Stomach (tissue), 9 donors: Measurements from ENCODE around the gene SPRED3. TPM values are rescaled to one million over a fixed set of nuclear protein-coding genes. Genes with fewer than 3 reads are reported as not detected.

Experiments
- DNase-seq, 2 donors: peaks; one replicate each; pipeline versions ENCODE4 v3.0.0 to v3.0.0-alpha.2; 2013 to 2019
- H3K27ac ChIP-seq, 5 donors: fragments of 200-600 bp in 4 of 5; sonication (generic) in 4 of 5; one replicate each; pipeline ENCODE4 v1.5.1; 2013 to 2019; ENCODE audit warnings: mild to moderate bottlenecking in 1 of 5, moderate library complexity in 1 of 5
- H3K27me3 ChIP-seq, 3 donors: fragments of 200-600 bp; sonication (generic); one replicate each; pipeline ENCODE4 v1.5.1; 2017 to 2019; ENCODE audit warnings: mixed run types in 1 of 3
- H3K36me3 ChIP-seq, 4 donors: fragments of 200-600 bp; sonication (generic); 1 replicate in 3 of 4; 2 replicates in 1 of 4; pipeline ENCODE4 v1.5.1; 2016 to 2019
- H3K4me1 ChIP-seq, 4 donors: fragments of 200-600 bp; sonication (generic); one replicate each; pipeline ENCODE4 v1.5.1; 2016 to 2019
- H3K4me3 ChIP-seq, 4 donors: fragments of 200-600 bp; sonication (generic) in 3 of 4; one replicate each; pipeline ENCODE4 v1.5.1; 2016 to 2019; ENCODE audit warnings: mild to moderate bottlenecking in 1 of 4
- H3K9me3 ChIP-seq, 4 donors: fragments of 200-600 bp; sonication (generic); one replicate each; pipeline ENCODE4 v1.5.1; 2016 to 2019
- EP300 ChIP-seq: sonication (generic); formaldehyde crosslinking; IDR thresholded peaks from one replicate; pipeline ENCODE4 v1.6.1; 2017; ENCODE audit warnings: antibody characterized with exemption
- POLR2A ChIP-seq, 4 donors: fragments of 450-650 bp; IDR thresholded peaks; one replicate each; pipeline ENCODE4 v1.6.1; 2016; ENCODE audit warnings: antibody characterized with exemption in 4 of 4, control low read depth in 2 of 4, mild to moderate bottlenecking in 1 of 4, moderate library complexity in 1 of 4
- POLR2AphosphoS5 ChIP-seq, 3 donors: sonication (generic); formaldehyde crosslinking; IDR thresholded peaks; one replicate each; pipeline ENCODE4 v1.6.1; 2016; ENCODE audit warnings: antibody characterized with exemption in 3 of 3
- WGBS, 5 donors: extraction: QIAGEN DNeasy Blood & Tissue Kit in 3 of 5; methylation state at CpG; one replicate each; pipeline versions ENCODE4 v1.1.5 to v1.1.7; 2013 to 2018; 5-methylcytosine and 5-hydroxymethylcytosine counted together
- intact Hi-C: fragments of 100-400 bp; cut with DNase I; formaldehyde crosslinking; loops from one replicate; pipeline ENCODE4 v1.15.1; 2023; ENCODE audit warnings: low total_unique reads
- polyA plus RNA-seq, 3 donors: library from polyadenylated mRNA; stranded (reverse); fragments of 200-250 nt; gene quantifications; one replicate each; pipeline ENCODE4 v1.2.3, GENCODE V29; 2013
- total RNA-seq, 5 donors: library from RNA; depleted of rRNA; stranded (reverse); fragments of >200 nt; gene quantifications; one replicate each; pipeline versions ENCODE4 v1.1.0 to v1.2.3, GENCODE V29; 2014 to 2016
- TF ChIP-seq, protein P1 (sequence below), 7 experiments: fragments of 450-650 bp in 4 of 7; fragments of 200-600 bp in 3 of 7; sonication (generic) in 3 of 7; IDR thresholded peaks; one replicate each; pipeline ENCODE4 v1.5.1; 2016 to 2019; ENCODE audit warnings: antibody characterized with exemption in 7 of 7, control low read depth in 2 of 7, mild to moderate bottlenecking in 1 of 7
- donor health status: healthy with polysubstance abuse.
- donor health status: Bipolar disorder and iron deficiency.
- donor health status: healthy.

SPRED3 gene
- total and polyA plus RNA-seq, 8 donors: 0.12 to 3.6 (median 0.99) TPM; not detected in 4

DNA sequence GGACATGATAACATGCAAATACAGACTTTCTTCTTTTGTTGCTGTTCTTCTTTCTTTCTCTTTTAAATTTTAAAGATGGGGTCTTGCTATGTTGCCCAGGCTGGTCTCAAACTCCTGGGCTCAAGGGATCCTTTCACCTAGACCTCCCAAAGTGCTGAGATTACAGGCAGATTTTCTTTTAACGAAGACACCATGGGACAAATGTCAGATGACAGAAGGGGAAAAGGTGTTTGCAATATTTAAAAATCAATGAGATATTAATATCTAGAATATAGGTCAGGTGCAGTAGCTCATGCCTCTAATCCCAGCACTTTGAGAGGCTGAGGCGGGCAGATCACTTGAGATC lies 41.3 kb downstream of the SPRED3 start:
- 71 to 93% (median 84%) methylated on average over 2 of the region's 2 CpGs for WGBS, 5 donors
- Histone ChIP-seq H3K36me3 (no peaks in the 10 kb centered on the region), H3K4me3 (no peak overlapping the region), H3K27me3 (peaks cover 0 to 63% (median 29%) of the 10 kb centered on the region in 3 donors), H3K27ac (no peak overlapping the region), H3K4me1 (peaks cover 0 to 8% (median 3%) of the 10 kb centered on the region in 4 donors), H3K9me3 (no peaks in the 10 kb centered on the region)
- intact Hi-C loops: no loop called here
- DNase-seq: no peak
- TF ChIP-seq POLR2AphosphoS5 (IDR thresholded peaks at IDR 0.05): no peak
- TF ChIP-seq EP300: no peak
- no peak for TF ChIP-seq POLR2A (IDR thresholded peaks at IDR 0.05)
- TF ChIP-seq, protein P1, sequence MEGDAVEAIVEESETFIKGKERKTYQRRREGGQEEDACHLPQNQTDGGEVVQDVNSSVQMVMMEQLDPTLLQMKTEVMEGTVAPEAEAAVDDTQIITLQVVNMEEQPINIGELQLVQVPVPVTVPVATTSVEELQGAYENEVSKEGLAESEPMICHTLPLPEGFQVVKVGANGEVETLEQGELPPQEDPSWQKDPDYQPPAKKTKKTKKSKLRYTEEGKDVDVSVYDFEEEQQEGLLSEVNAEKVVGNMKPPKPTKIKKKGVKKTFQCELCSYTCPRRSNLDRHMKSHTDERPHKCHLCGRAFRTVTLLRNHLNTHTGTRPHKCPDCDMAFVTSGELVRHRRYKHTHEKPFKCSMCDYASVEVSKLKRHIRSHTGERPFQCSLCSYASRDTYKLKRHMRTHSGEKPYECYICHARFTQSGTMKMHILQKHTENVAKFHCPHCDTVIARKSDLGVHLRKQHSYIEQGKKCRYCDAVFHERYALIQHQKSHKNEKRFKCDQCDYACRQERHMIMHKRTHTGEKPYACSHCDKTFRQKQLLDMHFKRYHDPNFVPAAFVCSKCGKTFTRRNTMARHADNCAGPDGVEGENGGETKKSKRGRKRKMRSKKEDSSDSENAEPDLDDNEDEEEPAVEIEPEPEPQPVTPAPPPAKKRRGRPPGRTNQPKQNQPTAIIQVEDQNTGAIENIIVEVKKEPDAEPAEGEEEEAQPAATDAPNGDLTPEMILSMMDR (IDR thresholded peaks at IDR 0.05): no peak

DNA sequence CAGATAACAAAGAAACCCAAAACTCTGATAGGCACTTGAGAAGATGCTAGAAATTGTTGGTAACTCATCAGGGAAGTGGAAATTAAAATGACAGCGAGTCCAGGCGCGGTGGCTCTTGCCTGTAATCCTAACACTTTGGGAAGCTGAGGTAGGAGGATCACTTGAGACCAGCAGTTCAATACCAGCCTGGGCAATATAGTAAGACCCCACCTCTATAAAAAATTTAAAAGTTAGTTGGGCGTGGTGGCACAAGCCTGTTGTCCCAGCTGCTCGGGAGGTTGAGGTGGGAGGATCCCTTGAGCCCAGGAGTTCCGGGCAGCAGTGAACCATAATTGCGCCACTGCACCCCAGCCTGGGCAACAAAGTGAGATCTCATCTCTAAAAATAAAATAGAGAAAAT lies 42.4 kb downstream of the SPRED3 start:
- H3K4me1 ChIP-seq: peaks cover 0 to 8% (median 3%) of the 10 kb centered on the region in 4 donors
- no peaks in the 10 kb centered on the region for H3K9me3 ChIP-seq
- H3K27me3 ChIP-seq: peaks cover 0 to 63% (median 29%) of the 10 kb centered on the region in 3 donors
- H3K4me3 ChIP-seq: no peak overlapping the region
- WGBS, 5 donors: 77 to 82% (median 79%) methylated on average over 7 of the region's 7 CpGs
- TF ChIP-seq POLR2A (IDR thresholded peaks at IDR 0.05) (no peak), POLR2AphosphoS5 (IDR thresholded peaks at IDR 0.05) (no peak), EP300 (no peak)
- TF ChIP-seq, protein P1 (IDR thresholded peaks at IDR 0.05): no peak
- no peak overlapping the region for H3K27ac ChIP-seq
- intact Hi-C loops: no loop called here
- no peak for DNase-seq
- no peaks in the 10 kb centered on the region for H3K36me3 ChIP-seq

DNA sequence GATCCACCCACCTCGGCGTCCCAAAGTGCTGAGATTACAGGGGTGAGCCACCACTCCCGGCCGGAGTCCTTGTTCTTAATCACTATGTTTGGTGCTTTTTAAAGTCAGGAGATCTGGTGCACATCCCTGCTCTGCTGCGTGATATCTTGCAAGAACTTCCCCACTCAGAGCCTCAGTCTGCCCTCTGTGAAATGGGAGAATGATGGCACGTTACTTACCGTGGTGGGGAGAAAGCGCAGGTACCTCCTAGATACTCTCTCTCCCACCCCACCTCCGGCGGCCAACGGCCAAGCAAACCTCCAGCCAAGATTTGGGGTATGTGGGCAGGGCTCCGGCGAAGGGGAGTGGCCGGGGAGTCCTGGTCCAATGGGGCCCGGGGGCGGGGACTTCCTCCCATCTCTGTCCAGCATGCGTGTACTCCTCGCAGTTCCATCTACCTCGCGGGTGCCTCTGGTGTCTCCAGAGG lies 44.8 kb downstream of the SPRED3 start, which contains the start of gene RYR1:
Gene RYR1, plus strand, starts transcription at position 424 of the 466 bp plus-strand sequence. CDS start 139 bp downstream, outside the sequence.
- 12 to 33% (median 16%) methylated on average over 9 to 20 of the region's 20 CpGs for WGBS, 5 donors
- Histone ChIP-seq H3K9me3 (no peaks in the 10 kb centered on the region), H3K36me3 (no peaks in the 10 kb centered on the region), H3K4me3 (peak within 1 kb of the TSS in 2 of 4 donors; percentile 30 to 31), H3K4me1 (peaks cover 0 to 8% (median 3%) of the 10 kb centered on the region in 4 donors), H3K27ac (no peak within 1 kb of the TSS), H3K27me3 (peaks cover 0 to 73% (median 28%) of the 10 kb centered on the region in 3 donors)
- TF ChIP-seq EP300 (no peak), POLR2AphosphoS5 (IDR thresholded peaks at IDR 0.05) (no peak), POLR2A (IDR thresholded peaks at IDR 0.05) (no peak)
- TF ChIP-seq, protein P1 (IDR thresholded peaks at IDR 0.05): no peak
- peak; percentile 48 to 60 for DNase-seq
- intact Hi-C loops: no loop called here

DNA sequence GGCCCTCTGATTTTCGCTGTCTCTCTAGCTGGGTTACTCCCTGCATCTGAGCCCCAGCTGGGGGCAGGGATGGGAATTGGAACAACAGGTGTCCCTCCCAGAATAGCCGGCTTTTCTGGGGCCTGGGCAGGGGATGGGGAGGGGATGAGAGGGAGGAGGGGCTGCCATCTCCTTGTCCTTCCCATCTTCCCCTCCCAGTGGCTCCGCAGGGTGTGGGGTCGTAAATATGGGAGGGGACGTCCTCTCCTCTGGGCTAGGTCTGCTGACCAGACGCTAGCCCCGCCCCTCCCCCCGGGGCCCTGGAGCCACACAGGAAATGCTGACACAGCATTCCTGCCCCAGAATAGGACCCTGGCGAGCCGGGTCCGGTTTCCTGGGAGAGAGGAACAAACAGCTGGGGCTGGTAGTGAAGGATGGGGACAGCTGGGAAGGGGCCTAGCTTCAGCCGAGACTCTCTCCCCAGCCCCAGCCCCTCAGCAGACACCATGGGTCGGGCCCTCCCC lies 46.1 kb downstream of the SPRED3 start:
- no peak for TF ChIP-seq POLR2A (IDR thresholded peaks at IDR 0.05)
- TF ChIP-seq, protein P1 (IDR thresholded peaks at IDR 0.05): no peak
- no peak for TF ChIP-seq POLR2AphosphoS5 (IDR thresholded peaks at IDR 0.05)
- TF ChIP-seq EP300: no peak
- DNase-seq: peak in 1 of 2 donors; percentile 46
- peaks cover 0 to 8% (median 3%) of the 10 kb centered on the region in 4 donors for H3K4me1 ChIP-seq
- H3K4me3 ChIP-seq: no peak overlapping the region
- no peak overlapping the region for H3K27ac ChIP-seq
- 10 to 32% (median 11%) methylated on average over 7 to 13 of the region's 13 CpGs for WGBS, 5 donors
- no peaks in the 10 kb centered on the region for H3K36me3 ChIP-seq
- peaks cover 0 to 81% (median 28%) of the 10 kb centered on the region in 3 donors for H3K27me3 ChIP-seq
- no peaks in the 10 kb centered on the region for H3K9me3 ChIP-seq
- intact Hi-C loops: no loop called here
